HepG2 (cell line): Measurements from ENCODE around the gene ZNF624. TPM values are rescaled to one million over a fixed set of nuclear protein-coding genes. Genes with fewer than 3 reads are reported as not detected.
"Not testable (repeated sequence)": the region's sequence is repeated elsewhere in the genome, so short reads cannot be mapped to it uniquely, and the experiment has no call there.

ENCODE experiments used
- ATAC-seq: fragments of 200-7000 bp; cut with Tn5 transposase; 3 replicates; pipeline ENCODE4 v1.9.1; 2020; ENCODE audit warnings: mild to moderate bottlenecking, moderate library complexity
- BruUV-seq: library from RNA; stranded (reverse); fragments of 400-500 nt; replicated peaks from 2 replicates; lab custom pipeline; 2021; lab: Mats Ljungman, UMichigan
- CTCF ChIA-PET: fragments of 300-600 bp; formaldehyde crosslinking; extraction: SDS; loops from one replicate; lab custom pipeline; 2021; ENCODE audit warnings: low total read pairs, inconsistent platforms, low intra/inter-chr PET ratio; lab: Yijun Ruan, JAX
- POLR2A ChIA-PET: fragments of 350-600 bp; sonication (Branson Sonifier 250); formaldehyde crosslinking; loops from one replicate; lab custom pipeline; 2020; ENCODE audit warnings: antibody characterized with exemption, inconsistent platforms; lab: Yijun Ruan, JAX
- DNase-seq: peaks from one replicate; pipeline ENCODE4 v3.0.0-alpha.2; 2015; ENCODE audit warnings: low spot score
- FAIRE-seq: peaks from 3 replicates; lab custom pipeline; 2011; peaks lifted over from hg19 to GRCh38; lab: Jason Lieb, UNC
- H2AFZ ChIP-seq: one replicate; pipeline ENCODE4 v1.6.1; 2011; ENCODE audit warnings: low read length, inconsistent platforms
- H3K27ac ChIP-seq: fragments of 300-600 bp; 3 replicates; pipeline ENCODE4 v1.8.0; 2011; ENCODE audit warnings: mixed run types, mild to moderate bottlenecking, mixed read lengths, low read length, inconsistent platforms; ENCODE audit not compliant: insufficient read depth; ENCODE audit errors: extremely low read length
- H3K27me3 ChIP-seq, 2 experiments: fragments of 200-600 bp in 1 of 2; 2 replicates in 1 of 2; 3 replicates in 1 of 2; pipeline versions ENCODE4 v1.6.0 to v1.8.0; 2011; ENCODE audit warnings: low read length in 2 of 2, mild to moderate bottlenecking in 2 of 2, moderate library complexity in 2 of 2, inconsistent platforms in 1 of 2; ENCODE audit not compliant: insufficient read depth in 2 of 2, control insufficient read depth in 1 of 2
- H3K36me3 ChIP-seq, 2 experiments: fragments of 200-600 bp in 1 of 2; replicated peaks in 1 of 2; 2 replicates in 1 of 2; 3 replicates in 1 of 2; pipeline versions ENCODE4 v1.5.1 to v1.8.0; 2011; ENCODE audit warnings: low read length in 2 of 2, inconsistent platforms in 1 of 2; ENCODE audit not compliant: insufficient read depth in 2 of 2, control insufficient read depth in 1 of 2
- H3K4me1 ChIP-seq: 2 replicates; pipeline ENCODE4 v1.5.1; 2012; ENCODE audit warnings: low read length, inconsistent platforms; ENCODE audit not compliant: insufficient read depth
- H3K4me2 ChIP-seq: 2 replicates; pipeline ENCODE4 v1.6.0; 2011; ENCODE audit warnings: low read depth, low read length, inconsistent platforms
- H3K4me3 ChIP-seq, 3 experiments: fragments of 200-600 bp in 1 of 3; sonication (generic), shearing (Covaris generic) in 1 of 3; replicated peaks in 1 of 3; 2 replicates each; pipeline ENCODE4 v1.5.1; 2011 to 2016; ENCODE audit warnings: low read length in 3 of 3, inconsistent platforms in 2 of 3, low read depth in 2 of 3, mild to moderate bottlenecking in 2 of 3, control low read depth in 1 of 3, mixed read lengths in 1 of 3; ENCODE audit not compliant: insufficient read depth in 1 of 3
- H3K79me2 ChIP-seq: one replicate; pipeline ENCODE4 v1.6.1; 2011; ENCODE audit warnings: low read length, inconsistent platforms; ENCODE audit not compliant: insufficient read depth
- H3K9ac ChIP-seq: 2 replicates; pipeline ENCODE4 v1.6.0; 2011; ENCODE audit warnings: mild to moderate bottlenecking, low read depth, low read length, inconsistent platforms; ENCODE audit not compliant: insufficient read depth
- H3K9me3 ChIP-seq: 2 replicates; pipeline ENCODE4 v1.5.1; 2012; ENCODE audit warnings: mild to moderate bottlenecking, low read length
- H4K20me1 ChIP-seq: 2 replicates; pipeline ENCODE4 v1.6.0; 2011; ENCODE audit warnings: inconsistent platforms, mild to moderate bottlenecking, low read length, moderate library complexity; ENCODE audit not compliant: insufficient read depth
- CBX2 ChIP-seq, 2 experiments: fragments of 200-600 bp in 1 of 2; sonication (generic); formaldehyde crosslinking in 1 of 2; IDR thresholded peaks; 2 replicates each; pipeline versions ENCODE4 v1.7.0 to v1.8.1; 2018 to 2022; ENCODE audit warnings: low read depth in 2 of 2, low read length in 1 of 2, mild to moderate bottlenecking in 1 of 2, missing genetic modification reagents in 1 of 2
- MTF2 ChIP-seq: sonication (generic); formaldehyde crosslinking; IDR thresholded peaks from 2 replicates; pipeline ENCODE4 v1.5.0; 2020; ENCODE audit warnings: missing genetic modification reagents, borderline replicate concordance
- UBTF ChIP-seq: sonication (generic); formaldehyde crosslinking; IDR thresholded peaks from 2 replicates; pipeline ENCODE4 v1.4.0; 2020; ENCODE audit warnings: mild to moderate bottlenecking, missing genetic modification reagents
- ZNF687 ChIP-seq: sonication (generic); formaldehyde crosslinking; IDR thresholded peaks from 2 replicates; pipeline ENCODE4 v1.5.1; 2020; ENCODE audit warnings: mild to moderate bottlenecking, missing genetic modification reagents, moderate library complexity
- WGBS: methylation state at CpG from one replicate; pipeline ENCODE4 v1.1.6; 2017; ENCODE audit warnings: low lambda C conversion rate; 5-methylcytosine and 5-hydroxymethylcytosine counted together
- in situ Hi-C: cut with HindIII; loops from 2 replicates; pipeline ENCODE4 v1.10.0; 2017; ENCODE audit warnings: low pct_unique_long_range_greater_than_20kb; ENCODE audit not compliant: extremely low pct_ligation_motif_present
- intact Hi-C: fragments of 100-400 bp; cut with micrococcal nuclease; formaldehyde crosslinking; loops from one replicate; pipeline ENCODE4 v1.10.0; 2022; ENCODE audit not compliant: unreplicated experiment
- polyA plus RNA-seq, 8 experiments: library from polyadenylated mRNA; depleted of rRNA in 3 of 8; stranded (reverse) in 7 of 8; unstranded in 1 of 8; fragments of >200 nt; fragmentation: Illumina TruSeq in 4 of 8; extraction: Trizol in 4 of 8; gene quantifications; 2 replicates each; pipeline versions ENCODE4 v1.2.1 to v1.2.3, GENCODE V29; 2011 to 2016; ENCODE audit warnings: low read depth in 4 of 8, missing spikeins in 1 of 8, mixed read lengths in 1 of 8; ENCODE audit not compliant: insufficient read depth in 1 of 8
- total RNA-seq, 5 experiments: library from RNA; depleted of rRNA; stranded (reverse); fragments of >200 nt; fragmentation: Illumina TruSeq; extraction: Trizol; gene quantifications; 2 replicates each; pipeline ENCODE4 v1.2.3, GENCODE V29; 2016; ENCODE audit warnings: low read depth in 1 of 5

The ZNF624 gene
- total and polyA plus RNA-seq, 2 of the 13 experiments (the other 11 are each of a cell fraction or from before 2014, with no cell fraction given), result 0.75 to 3.5 TPM

GRCh38 chr17:16666907-16667636, 13.4 kb upstream of the ZNF624 start:
- in situ Hi-C loops; H3K9me3 ChIP-seq; H3K27ac ChIP-seq; FAIRE-seq; H2AFZ ChIP-seq; H3K9ac ChIP-seq; H4K20me1 ChIP-seq; CTCF ChIA-PET; intact Hi-C loops; DNase-seq; H3K79me2 ChIP-seq; H3K36me3 ChIP-seq; BruUV-seq; POLR2A ChIA-PET; H3K4me1 ChIP-seq; TF ChIP-seq CBX2 (CRISPR knock-in tag; IDR thresholded peaks at IDR 0.05; ENCODE audit: low read depth): not testable (repeated sequence)
- TF ChIP-seq MTF2, result peak; percentile 95
- peak; percentile 33; the same call in 1 of the 2 replicates for TF ChIP-seq ZNF687 (CRISPR knock-in tag)
- TF ChIP-seq UBTF (CRISPR knock-in tag), result peak; percentile 65
- TF ChIP-seq CBX2 (IDR thresholded peaks at IDR 0.05; ENCODE audit: low read depth, low read length), result 0 out of 2 replicates have a peak, but pooled peaks have one; percentile 63
- 2% methylated on average over 18 of the region's 61 CpGs for WGBS
- H3K27me3 ChIP-seq, result peaks cover 0 to 19% of the 10 kb centered on the region in 2 experiments; a peak in 4 of 5 replicates
- peak; percentile 86 for ATAC-seq
- H3K4me2 ChIP-seq, result peak overlapping the region; percentile 61
- H3K4me3 ChIP-seq, result peak overlapping the region in 2 of 3 experiments; percentile 29 to 69; a peak in 3 of 6 replicates
